AG10803 (cell line): ENCODE measurements around the gene HMMR.
"Not testable (repeated sequence)": the region's sequence is repeated elsewhere in the genome, so short reads cannot be mapped to it uniquely, and the experiment has no call there.

Source experiments
- DNase-seq: peaks from one replicate; pipeline ENCODE4 v3.0.0; 2010; ENCODE audit warnings: low read depth
- H3K4me3 ChIP-seq: 2 replicates; pipeline ENCODE4 v1.5.1; 2011; ENCODE audit warnings: mild to moderate bottlenecking, low read length, control low read depth
- CTCF ChIP-seq: conservative IDR thresholded peaks from 2 replicates; pipeline ENCODE4 v1.5.1; 2011; ENCODE audit warnings: mild to moderate bottlenecking, low read length, control low read depth, inconsistent platforms

The HMMR gene

DNA sequence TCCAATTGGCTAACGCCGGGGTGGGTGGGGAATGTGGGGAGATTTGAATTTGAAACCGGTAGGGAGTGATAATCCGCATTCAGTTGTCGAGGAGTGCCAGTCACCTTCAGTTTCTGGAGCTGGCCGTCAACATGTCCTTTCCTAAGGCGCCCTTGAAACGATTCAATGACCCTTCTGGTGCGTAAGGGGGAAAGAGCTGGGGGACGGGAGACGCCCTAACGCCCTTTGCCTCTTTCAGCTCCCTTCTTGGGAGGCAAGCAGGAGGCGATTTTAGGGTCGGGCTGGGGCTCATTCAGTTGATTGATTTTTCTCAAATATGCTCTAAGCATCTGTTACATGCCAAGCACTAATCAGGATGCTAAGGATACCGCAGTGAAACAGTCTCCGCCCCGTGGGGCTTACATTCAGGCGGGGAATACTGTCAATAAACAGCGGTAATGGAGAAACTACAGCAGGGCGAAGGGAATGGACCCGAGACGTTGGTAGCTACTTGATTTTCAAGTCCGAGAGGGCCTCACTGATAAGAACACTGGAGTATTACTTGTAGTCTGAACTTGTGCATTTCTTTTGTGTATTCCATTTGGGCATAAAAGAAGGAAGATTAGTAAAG is at the start of gene HMMR:
TSS of gene HMMR (plus strand) at position 71 of the 610 bp plus-strand sequence. CDS start at position 132, 61 bp downstream.
- no peak for DNase-seq
- TF ChIP-seq CTCF: no peak
- peak within 1 kb of the TSS; percentile 90 for H3K4me3 ChIP-seq

DNA sequence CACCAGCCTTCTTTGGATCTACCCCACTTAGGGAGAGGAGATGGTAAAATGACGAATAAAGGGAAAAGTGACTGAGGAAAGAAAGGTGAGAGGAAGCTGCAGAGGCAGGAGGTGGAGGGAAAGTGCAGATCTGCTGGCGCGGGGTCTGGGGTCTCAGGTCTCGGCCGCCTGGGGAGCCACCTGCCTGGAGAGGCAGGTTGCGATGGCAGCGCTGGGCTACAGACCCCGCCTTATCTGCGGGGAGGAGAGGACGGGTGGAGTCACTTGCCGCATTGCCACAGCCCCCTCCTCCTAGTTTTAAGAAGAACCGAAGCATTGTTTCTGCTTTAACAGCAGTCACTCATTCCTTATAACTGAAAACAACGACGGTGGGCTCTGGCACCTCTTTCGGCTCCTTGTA is 44.8 kb upstream of the HMMR start:
- not testable (repeated sequence) for DNase-seq, H3K4me3 ChIP-seq

DNA sequence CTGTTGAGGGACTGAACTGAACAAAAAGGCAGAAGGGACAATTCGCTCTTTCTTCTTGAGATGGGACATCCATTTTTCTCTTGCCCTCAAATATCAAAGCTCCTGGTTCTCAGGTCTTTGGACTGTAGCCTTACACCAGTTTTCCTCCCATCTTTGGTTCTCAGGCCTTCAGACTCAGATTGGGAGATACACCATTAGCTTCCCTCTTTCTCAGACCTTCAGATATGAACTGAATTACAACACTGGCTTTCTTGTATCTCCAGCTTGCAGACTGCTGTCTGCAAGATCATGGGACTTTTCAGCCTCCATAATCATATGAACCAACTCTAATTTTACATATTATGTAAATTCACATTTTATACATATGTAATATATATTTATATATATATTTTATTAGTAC is 35.6 kb upstream of the HMMR start:
- DNase-seq: no peak
- no peak for TF ChIP-seq CTCF
- H3K4me3 ChIP-seq: no peak overlapping the region

DNA sequence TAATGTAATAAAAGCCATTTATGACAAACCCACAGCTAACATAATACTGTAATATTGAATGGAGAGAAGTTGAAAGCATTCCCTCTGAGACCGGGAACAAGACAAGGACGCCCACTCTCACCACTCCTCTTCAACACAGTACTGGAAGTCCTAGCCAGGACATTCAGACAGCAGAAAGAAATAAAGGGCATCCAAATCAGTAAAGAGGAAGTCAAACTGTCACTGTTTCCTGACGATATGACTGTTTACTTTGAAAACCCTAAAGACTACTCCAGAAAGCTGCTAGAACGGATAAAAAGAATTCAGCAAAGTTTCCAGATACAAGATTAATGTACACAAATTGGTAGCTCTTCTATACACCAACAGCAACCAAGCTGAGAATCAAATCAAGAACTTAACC is 34.3 kb upstream of the HMMR start:
- H3K4me3 ChIP-seq, DNase-seq: not testable (repeated sequence)

GRCh38 chr5:163432544-163432943 is 27.9 kb upstream of the HMMR start:
- H3K4me3 ChIP-seq: no peak overlapping the region
- no peak for TF ChIP-seq CTCF
- DNase-seq: no peak

DNA sequence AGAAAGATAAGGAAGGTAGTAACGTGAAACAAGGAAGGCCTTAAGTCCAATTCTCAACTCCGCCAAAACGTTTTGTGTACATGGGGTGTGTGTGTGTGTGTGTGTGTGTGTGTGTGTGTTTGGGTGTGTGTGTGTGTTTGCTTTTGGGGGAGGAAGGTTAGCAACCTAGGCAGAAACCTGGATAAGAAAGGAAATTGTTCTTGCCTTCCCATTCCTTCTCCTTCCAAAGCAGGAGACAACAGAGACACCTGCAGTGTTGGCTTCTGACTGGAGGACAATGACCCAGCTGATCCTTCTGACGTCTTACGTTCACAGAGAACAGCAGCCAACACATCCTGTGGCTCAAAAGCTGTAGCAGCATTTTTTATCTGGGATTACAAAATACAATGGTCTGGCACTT is 27.2 kb upstream of the HMMR start:
- DNase-seq: no peak
- no peak overlapping the region for H3K4me3 ChIP-seq
- TF ChIP-seq CTCF: no peak

DNA sequence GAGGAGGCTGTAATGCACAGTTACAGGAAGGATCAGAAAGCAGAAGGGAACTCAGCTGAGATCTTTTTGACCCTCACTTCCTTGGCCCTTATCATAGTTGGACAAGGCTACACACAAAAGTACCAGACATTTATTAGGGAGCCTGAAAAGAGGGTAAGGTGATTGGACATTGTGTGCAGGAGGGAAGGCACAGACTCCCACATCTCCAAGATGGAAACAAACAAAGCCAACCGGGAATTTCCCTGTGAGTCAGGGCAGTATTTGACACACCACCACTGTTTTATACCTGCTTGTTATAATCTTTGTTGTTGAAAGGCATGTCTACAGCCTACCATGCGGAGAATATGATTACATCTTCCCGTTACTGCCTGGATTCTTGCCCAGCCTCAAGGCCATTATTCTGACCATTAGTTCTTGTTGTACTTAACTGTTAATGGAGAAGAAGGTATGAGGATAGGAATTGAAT is 26.0 kb upstream of the HMMR start:
- TF ChIP-seq CTCF: no peak
- DNase-seq: no peak

DNA sequence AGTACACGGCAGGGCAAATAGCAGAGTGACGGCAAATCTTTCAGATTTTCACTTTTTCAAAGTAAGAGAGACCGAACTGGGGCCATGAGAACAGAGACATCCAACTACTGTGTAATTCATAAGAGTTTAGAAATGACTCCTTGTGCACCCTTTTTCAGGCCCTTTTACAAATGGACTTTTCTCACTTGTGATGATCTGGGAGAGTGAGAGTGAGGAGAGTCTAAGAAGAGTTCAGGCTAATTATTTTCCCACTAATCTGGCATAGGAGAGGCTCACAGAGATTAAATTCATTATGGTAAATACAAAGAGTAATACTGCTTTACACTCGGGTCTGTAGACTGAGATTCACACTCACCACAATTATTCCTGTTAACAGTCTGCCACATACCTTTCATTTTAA is 23.9 kb upstream of the HMMR start:
- DNase-seq: no peak
- TF ChIP-seq CTCF: no peak
- no peak overlapping the region for H3K4me3 ChIP-seq

More for the DNA sequence above, 26.0 kb upstream of the HMMR start:
- no peak overlapping the region for H3K4me3 ChIP-seq
